GM18870 (cell line): ENCODE results near the gene KCNQ5.
"Not testable (repeated sequence)": the region's sequence is repeated elsewhere in the genome, so short reads cannot be mapped to it uniquely, and the experiment has no call there.

Experiments used
- ATAC-seq: cut with Tn5 transposase; IDR thresholded peaks from one replicate; pipeline ENCODE4 v1.9.1; 2021; ENCODE audit warnings: moderate library complexity; ENCODE audit not compliant: unreplicated experiment

Gene KCNQ5

GRCh38 chr6:73156793-73157767 lies 535.2 kb downstream of the KCNQ5 start:
- ATAC-seq: no peak

- ATAC-seq: no peak
Measured at GRCh38 chr6:73157870-73158269, 536.0 kb downstream of the KCNQ5 start.

DNA sequence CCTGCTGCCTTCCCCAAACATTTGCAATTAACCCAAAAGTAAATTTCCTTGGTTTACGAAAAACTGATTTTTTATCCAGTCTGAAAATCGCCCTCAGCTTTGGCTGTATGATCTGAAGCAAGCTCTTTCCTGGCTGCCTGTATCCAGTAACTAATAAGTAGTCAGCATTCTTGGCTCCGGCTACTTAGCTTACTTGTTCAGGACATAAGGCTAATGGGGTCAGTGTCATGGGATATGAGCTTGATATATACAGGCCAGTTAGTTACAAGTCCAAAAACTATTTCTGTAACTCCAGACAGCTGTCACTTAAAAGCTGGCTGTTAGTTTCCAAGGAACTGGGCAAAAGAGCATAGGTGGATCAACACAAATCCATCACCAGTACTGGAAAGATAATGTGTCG lies 547.2 kb downstream of the KCNQ5 start:
- ATAC-seq: no peak

DNA sequence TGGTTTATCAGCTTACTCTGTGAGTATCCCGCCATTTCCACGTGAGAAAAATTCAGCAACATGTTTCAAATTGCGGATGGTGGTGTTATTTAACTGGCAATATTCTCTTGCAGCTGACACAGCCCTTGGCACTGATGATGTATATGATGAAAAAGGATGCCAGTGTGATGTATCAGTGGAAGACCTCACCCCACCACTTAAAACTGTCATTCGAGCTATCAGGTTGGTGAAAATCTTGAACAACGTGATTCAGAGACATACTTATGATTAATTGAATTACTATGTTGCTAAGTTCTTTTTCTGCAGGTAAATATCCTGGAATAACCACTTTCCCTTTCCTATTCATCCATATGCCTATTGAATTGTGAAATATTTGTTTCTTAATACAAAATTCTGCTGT lies 547.8 kb downstream of the KCNQ5 start:
- no peak for ATAC-seq

DNA sequence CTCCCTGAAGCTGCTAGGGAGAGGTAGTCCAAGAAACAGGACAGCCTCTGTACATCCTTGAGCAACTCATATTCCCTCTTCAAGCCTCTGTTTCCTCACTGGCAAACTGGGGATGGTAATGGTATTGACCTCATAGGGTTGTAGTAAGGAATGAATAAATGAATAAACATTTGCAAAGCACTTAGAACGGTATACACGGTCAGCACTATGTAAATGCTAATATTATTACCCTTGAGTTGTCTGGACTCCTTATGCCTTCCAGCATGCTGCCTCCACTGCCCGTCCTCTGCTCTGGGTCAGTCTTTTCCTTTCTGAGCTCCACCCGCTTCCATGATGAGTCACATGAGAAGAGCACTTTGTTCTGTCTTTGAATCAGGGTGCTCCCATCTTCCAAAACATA lies 552.8 kb downstream of the KCNQ5 start:
- no peak for ATAC-seq

GRCh38 chr6:73176057-73176456 lies 554.2 kb downstream of the KCNQ5 start:
- no peak for ATAC-seq

DNA sequence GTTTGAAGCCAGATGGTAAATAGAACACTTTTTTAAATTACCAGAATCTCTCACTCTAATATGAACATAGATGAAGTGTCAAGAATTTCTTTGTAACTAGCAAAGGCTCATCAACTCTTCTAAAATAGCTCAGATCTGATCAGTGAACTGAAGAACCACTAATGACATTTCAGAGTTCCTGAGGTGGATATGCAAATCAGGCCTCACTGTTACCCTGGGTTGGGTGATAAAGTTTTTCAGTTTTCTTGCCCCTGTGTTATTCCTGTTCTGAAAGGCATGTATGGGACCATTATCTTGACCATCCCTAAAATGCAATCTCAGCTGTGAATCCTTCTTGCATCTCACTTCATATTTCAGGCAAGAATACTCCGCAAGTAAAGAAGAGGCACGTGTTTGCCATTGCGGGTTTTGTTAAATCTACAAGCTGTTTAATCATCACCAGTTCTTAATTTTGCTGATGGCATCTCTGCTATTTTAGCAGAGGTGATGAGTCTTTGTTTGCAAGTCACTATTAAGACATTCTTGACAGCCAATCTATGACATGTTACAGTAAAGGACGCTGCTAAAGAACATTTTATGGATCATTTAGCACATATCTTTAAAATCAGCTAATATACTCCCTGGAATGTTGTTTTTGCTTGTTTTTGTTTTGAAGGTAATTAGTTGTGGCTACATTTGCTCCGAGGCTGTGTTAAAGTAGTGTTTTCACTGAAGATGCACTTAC lies 555.5 kb downstream of the KCNQ5 start:
- peak; percentile 60 for ATAC-seq

- no peak for ATAC-seq
Measured at GRCh38 chr6:73180076-73180738, 558.3 kb downstream of the KCNQ5 start.

DNA sequence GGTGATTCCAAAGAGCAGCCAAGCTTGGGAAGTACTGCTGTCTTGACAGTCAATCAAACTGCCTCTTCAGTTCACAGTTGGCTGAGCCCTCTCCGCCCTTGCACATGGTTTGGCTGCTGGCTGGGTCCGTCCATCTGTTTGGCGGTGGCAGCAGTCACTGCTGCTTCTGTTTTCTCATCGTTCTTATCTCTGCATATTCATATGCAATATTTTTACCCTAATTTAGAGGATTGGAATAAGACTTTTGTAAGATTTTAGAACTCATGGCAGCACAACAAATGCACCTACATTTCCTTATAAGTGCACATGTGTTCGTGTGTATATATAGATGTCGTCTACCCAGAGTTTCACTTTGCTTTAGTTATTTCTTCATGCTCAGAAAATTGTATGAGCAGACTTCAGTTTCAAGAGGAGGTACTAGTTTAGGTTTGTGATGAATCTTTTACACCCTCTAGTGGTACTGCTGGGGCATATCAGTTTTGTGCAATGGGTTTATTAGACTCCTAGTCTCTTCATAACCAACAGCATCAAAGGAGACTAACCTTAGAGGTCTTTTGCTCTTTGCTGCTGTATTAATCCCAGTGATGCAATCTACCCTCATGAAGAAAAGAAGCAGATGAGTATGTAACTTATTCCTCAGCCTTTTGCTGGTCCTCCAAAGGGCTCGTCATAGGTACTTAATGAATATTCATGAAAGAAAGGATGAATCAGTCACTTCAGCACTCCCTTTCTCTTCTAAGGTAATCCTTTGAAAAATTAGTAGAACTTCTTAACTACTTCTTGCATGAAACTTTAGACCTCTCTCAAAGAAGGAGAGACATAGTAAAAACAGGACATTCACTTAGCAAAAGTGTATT lies 559.1 kb downstream of the KCNQ5 start:
- ATAC-seq: peak; percentile 88

DNA sequence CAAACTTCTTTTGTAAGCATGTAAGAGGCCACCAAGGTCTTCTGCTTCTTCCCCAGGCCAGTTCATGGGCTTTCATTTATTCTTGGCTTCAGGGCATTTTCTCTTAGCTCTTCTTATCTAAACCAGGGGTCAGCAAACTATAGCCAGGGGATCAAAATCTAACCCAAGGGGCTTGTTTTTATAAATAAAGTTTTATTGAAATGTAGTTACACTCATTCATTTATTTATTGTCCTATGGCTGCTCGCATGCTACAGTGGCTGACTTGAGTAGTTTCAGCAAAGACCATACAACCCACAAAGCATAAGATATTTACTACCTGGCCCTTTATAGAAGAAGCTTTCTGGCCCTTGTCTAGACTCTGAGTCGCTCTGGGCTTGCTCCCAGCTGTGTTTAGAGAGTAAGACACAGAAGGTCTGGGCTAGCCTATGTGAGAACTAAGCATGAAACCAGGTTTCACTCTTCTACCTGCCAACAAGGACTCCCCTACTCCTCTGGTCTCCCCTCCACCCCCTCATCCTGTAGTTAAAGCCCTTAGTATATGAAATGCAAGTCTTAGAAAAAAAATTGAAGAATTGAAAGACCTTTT lies 560.2 kb downstream of the KCNQ5 start:
- ATAC-seq: no peak

- not testable (repeated sequence) for ATAC-seq
Measured at GRCh38 chr6:73193302-73193701, 571.4 kb downstream of the KCNQ5 start.

GRCh38 chr6:73194744-73195143 lies 572.9 kb downstream of the KCNQ5 start:
- no peak for ATAC-seq

DNA sequence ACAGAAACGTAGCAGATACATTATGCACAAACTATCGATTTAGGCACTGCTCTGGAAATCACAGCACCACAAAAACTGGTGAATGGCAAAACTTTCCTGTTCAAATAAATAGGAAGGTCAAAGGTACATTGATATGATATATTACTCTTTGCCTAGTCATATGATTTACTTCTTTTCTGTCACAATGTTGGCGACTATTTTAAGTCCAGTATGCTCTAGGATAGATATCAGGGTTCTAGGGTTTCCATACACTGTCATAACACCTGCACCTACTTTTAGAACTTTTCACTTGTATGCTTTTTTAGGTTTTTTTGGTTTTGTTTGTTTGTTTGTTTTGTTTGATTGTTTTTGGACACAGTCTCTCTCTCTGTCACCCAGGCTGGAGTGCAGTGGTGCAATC lies 578.4 kb downstream of the KCNQ5 start:
- ATAC-seq: no peak

- no peak for ATAC-seq
Measured at GRCh38 chr6:73200735-73201134, 578.9 kb downstream of the KCNQ5 start.

GRCh38 chr6:73203098-73203497 lies 581.2 kb downstream of the KCNQ5 start:
- no peak for ATAC-seq

DNA sequence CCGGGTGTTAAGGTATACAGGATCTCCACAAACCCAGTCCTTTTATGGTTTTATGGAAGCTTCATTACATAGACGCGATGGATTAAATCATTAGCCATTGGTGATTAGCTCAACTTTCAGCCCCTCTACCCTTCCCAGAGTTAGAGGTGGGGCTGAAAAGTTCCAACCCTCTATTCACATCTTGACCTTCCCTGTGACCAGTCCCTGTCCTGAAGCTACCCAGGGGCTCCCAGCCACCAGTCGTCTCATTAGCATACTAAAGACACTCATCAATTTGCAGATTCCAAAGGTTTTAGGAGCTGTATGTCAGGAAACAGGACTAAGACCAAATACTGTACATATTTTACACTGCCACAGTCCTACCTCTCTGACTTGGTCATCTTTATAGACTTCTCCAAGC lies 582.4 kb downstream of the KCNQ5 start:
- no peak for ATAC-seq

DNA sequence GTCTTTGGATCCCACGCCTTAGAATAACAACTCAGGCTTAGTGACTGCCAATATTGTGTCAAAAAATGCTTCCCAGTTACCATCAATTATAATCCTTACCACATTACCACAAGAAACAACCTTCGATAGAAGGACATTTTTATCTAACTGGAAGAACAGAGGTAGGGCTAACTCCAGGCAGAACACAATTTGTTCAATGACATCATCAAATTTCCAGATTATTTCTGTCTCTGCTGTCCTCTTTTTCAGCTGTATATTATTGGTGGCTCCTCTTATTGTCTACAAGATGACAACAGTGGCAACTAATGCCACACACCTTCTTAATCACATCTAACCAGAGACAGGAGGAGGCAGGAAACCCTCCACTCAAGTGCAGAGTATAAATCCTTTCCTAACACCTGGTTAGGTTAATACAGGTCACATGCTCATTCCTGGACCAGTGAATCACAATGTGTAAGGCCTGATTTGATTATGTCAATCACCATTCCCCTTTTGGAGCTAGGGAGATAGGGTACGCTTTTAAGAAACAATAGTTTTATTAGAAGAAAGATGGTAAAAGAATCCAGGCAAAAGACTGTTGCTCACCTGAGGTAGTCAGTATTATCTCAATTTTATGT lies 585.5 kb downstream of the KCNQ5 start:
- no peak for ATAC-seq

DNA sequence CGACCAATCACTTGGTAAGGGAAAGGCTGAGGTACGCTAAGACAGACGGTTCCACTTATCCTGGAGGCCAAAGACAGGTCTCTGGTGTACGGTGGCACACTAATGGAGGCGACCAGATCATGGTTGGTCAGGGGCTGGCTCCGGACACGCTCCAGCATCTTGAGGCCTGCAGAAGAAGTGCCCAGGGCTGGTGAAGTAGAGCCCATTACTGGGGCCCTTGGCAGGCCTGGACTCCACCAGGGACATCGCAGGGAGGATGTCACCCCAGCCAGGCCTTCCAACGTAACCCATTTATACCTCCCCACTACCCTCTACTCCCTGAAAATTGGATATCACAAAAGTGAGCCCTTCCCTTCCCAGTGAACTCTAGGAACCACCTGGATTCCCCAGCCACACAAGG lies 587.3 kb downstream of the KCNQ5 start:
- ATAC-seq: no peak

DNA sequence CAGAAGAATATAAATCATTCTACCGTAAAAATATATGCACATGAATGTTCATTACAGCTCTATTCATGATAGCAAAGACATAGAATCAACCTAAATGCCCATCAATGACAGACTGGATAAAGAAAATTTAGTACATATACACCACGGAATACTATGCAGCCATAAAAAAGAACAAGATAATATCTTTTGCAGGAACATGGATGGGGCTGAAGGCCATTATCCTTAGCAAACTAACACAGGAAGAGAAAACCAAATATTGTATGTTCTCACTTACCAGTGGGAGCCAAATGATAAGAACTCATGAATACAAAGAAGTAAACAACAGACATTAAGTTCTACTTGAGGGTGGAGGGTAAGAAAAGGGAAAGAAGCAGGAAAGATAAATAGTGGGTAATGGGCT lies 595.0 kb downstream of the KCNQ5 start:
- no peak for ATAC-seq

GRCh38 chr6:73225396-73225795 lies 603.5 kb downstream of the KCNQ5 start, which contains the start of gene KHDC1L:
KHDC1L (minus strand) TSS chr6:73225496; CDS start chr6:73225408, 88 bp downstream.
- no peak for ATAC-seq
